Caco-2 (cell line): ENCODE data around the gene SRBD1. TPM values are rescaled to one million over a fixed set of nuclear protein-coding genes. Genes with fewer than 3 reads are reported as not detected.

Source experiments
- BruUV-seq: library from RNA; stranded (reverse); fragments of 400-500 nt; replicated peaks from 2 replicates; lab custom pipeline; 2021; lab: Mats Ljungman, UMichigan
- CTCF ChIA-PET: fragments of 300-600 bp; sonication (Branson Sonifier 250); formaldehyde crosslinking; loops from one replicate; lab custom pipeline; 2022; ENCODE audit warnings: antibody characterized with exemption; lab: Charles Lee
- POLR2A ChIA-PET: fragments of 300-600 bp; sonication (Branson Sonifier 250); formaldehyde crosslinking; loops from one replicate; lab custom pipeline; 2022; ENCODE audit warnings: antibody characterized with exemption; lab: Charles Lee
- DNase-seq, 2 experiments: peaks; one replicate each; pipeline versions ENCODE4 v3.0.0 to v3.0.0-alpha.2; 2020 to 2022
- H3K27me3 ChIP-seq: replicated peaks from 2 replicates; pipeline ENCODE4 v1.6.0; 2011; ENCODE audit warnings: low read length; ENCODE audit not compliant: control insufficient read depth, insufficient read depth
- H3K36me3 ChIP-seq: 2 replicates; pipeline ENCODE4 v1.5.1; 2011; ENCODE audit warnings: low read length; ENCODE audit not compliant: control insufficient read depth, insufficient read depth
- H3K4me1 ChIP-seq: fragments of 250-450 bp; sonication (Bioruptor Pico); 2 replicates; pipeline ENCODE4 v1.5.1; 2020; ENCODE audit warnings: mild to moderate bottlenecking
- H3K4me3 ChIP-seq: 2 replicates; pipeline ENCODE4 v1.5.1; 2011; ENCODE audit warnings: low read depth, mild to moderate bottlenecking, control low read depth, low read length
- H3K9me3 ChIP-seq: fragments of 250-450 bp; sonication (Bioruptor Pico); 2 replicates; pipeline ENCODE4 v1.5.1; 2020; ENCODE audit warnings: mild to moderate bottlenecking, moderate library complexity
- H3K27ac Mint-ChIP-seq: one replicate; pipeline ENCODE4 v1.8.0; 2022; ENCODE audit warnings: mixed read lengths; ENCODE audit not compliant: unreplicated experiment
- H3K27me3 Mint-ChIP-seq: one replicate; pipeline ENCODE4 v1.8.0; 2022; ENCODE audit warnings: mixed read lengths; ENCODE audit not compliant: insufficient read depth, unreplicated experiment
- H3K36me3 Mint-ChIP-seq: one replicate; pipeline ENCODE4 v1.8.0; 2022; ENCODE audit warnings: mild to moderate bottlenecking, mixed read lengths; ENCODE audit not compliant: insufficient read depth, unreplicated experiment
- H3K4me1 Mint-ChIP-seq: one replicate; pipeline ENCODE4 v1.8.0; 2022; ENCODE audit warnings: low read depth, mixed read lengths; ENCODE audit not compliant: unreplicated experiment
- H3K4me3 Mint-ChIP-seq: one replicate; pipeline ENCODE4 v1.8.0; 2022; ENCODE audit warnings: mild to moderate bottlenecking, moderate library complexity, mixed read lengths; ENCODE audit not compliant: unreplicated experiment
- H3K9me3 Mint-ChIP-seq: one replicate; pipeline ENCODE4 v1.8.0; 2022; ENCODE audit warnings: mixed read lengths; ENCODE audit not compliant: unreplicated experiment
- intact Hi-C: fragments of 100-400 bp; cut with micrococcal nuclease; formaldehyde crosslinking; loops from one replicate; pipeline ENCODE4 v1.10.0; 2022; ENCODE audit not compliant: unreplicated experiment
- total RNA-seq: library from RNA; stranded (reverse); gene quantifications from 2 replicates; pipeline ENCODE4 v1.2.3, GENCODE V29; 2022
- TF ChIP-seq, protein P1 (sequence below), 2 experiments: fragments of 200-600 bp in 1 of 2; IDR thresholded peaks; 1 replicate in 1 of 2; 2 replicates in 1 of 2; pipeline versions ENCODE4 v1.5.1 to v1.8.0; 2011 to 2022; ENCODE audit warnings: antibody characterized with exemption in 1 of 2, control low read depth in 1 of 2, inconsistent platforms in 1 of 2, low read depth in 1 of 2, low read length in 1 of 2, mild to moderate bottlenecking in 1 of 2, moderate library complexity in 1 of 2; ENCODE audit not compliant: insufficient read depth in 1 of 2, severe bottlenecking in 1 of 2, unreplicated experiment in 1 of 2

SRBD1 gene
- total RNA-seq, 1 experiment from 2014 or later = 15.8 TPM

DNA sequence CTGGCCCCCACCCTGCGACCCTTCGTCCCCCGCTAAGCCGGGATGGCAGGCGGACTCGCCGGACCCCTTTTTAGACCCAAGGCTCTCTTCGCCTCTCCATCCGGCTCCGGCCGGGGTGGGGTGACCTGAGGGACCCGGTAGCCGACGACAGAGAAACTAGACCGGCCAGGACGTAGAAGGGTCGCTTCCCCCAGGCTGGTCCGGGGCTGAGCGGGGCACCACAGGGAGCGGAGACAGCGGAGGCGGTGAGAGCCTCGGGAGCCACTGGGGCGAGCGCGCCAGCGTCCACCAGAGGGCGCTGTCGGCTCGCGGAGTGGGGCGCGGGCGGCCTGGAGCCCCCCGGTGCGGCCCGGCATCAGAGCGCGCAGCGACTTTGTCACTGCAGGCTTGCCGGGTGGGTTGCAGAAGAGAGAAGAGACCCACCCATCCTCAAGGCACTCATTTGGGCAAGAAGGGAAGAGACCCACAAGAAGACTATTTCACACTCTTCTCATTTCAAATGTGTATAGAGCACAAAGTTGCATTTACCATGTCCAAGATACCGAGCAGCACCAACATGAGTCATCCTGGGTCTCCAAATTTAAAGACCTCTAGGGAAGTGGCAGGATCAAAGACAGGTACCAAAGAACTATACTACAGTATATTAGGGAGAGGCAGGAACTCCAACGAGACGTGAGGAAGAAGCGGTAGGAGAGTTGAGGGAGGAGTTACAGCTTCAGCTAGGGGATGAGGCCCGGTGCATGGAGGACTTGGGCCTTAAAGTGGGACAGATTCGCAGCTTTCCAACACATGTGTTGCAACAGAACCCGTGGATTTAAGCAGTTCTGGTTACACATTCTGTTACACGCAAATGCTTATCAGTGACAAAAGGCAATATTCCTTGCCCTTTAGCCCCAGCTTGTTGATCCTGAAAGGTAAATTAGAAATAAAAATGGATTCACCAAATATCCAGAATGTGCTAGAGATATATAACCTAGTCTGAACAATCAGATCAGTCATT lies 32.8 kb upstream of the SRBD1 start:
- Mint-ChIP-seq H3K36me3 (no peaks in the 10 kb centered on the region), H3K9me3 (no peaks in the 10 kb centered on the region), H3K4me1 (peaks cover 10% of the 10 kb centered on the region), H3K27ac (no peak overlapping the region), H3K27me3 (peaks cover 10% of the 10 kb centered on the region), H3K4me3 (peak overlapping the region; percentile 67)
- H3K27me3 ChIP-seq = no peaks in the 10 kb centered on the region
- H3K4me3 ChIP-seq = peak overlapping the region; percentile 31
- POLR2A ChIA-PET = no interaction called here
- no peaks in the 10 kb centered on the region for H3K9me3 ChIP-seq
- no peaks in the 10 kb centered on the region for H3K4me1 ChIP-seq
- TF ChIP-seq, protein P1, sequence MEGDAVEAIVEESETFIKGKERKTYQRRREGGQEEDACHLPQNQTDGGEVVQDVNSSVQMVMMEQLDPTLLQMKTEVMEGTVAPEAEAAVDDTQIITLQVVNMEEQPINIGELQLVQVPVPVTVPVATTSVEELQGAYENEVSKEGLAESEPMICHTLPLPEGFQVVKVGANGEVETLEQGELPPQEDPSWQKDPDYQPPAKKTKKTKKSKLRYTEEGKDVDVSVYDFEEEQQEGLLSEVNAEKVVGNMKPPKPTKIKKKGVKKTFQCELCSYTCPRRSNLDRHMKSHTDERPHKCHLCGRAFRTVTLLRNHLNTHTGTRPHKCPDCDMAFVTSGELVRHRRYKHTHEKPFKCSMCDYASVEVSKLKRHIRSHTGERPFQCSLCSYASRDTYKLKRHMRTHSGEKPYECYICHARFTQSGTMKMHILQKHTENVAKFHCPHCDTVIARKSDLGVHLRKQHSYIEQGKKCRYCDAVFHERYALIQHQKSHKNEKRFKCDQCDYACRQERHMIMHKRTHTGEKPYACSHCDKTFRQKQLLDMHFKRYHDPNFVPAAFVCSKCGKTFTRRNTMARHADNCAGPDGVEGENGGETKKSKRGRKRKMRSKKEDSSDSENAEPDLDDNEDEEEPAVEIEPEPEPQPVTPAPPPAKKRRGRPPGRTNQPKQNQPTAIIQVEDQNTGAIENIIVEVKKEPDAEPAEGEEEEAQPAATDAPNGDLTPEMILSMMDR (IDR thresholded peaks at IDR 0.05; ENCODE audit: insufficient read depth in 1 of 2, low read depth in 1 of 2, low read length in 1 of 2, severe bottlenecking in 1 of 2, unreplicated experiment in 1 of 2) = peak; percentile 69 to 96
- H3K36me3 ChIP-seq = no peaks in the 10 kb centered on the region
- CTCF ChIA-PET = interaction anchor here (0.8 to 1.9 kb wide), 6 partner anchors 33 to 135 kb away, joined by 3 to 7 read pairs (median 4); partner anchors contain the start of gene SRBD1
- no TSS peak for BruUV-seq
- DNase-seq = peak; percentile 55 to 84
- intact Hi-C loops = loop anchor here (1.0 to 5.0 kb wide), 6 partner anchors 57 to 348 kb away; no protein-coding TSS in a partner anchor

GRCh38 chr2:45643095-45643494 lies 32.0 kb upstream of the SRBD1 start:
- Histone ChIP-seq H3K27me3 (no peaks in the 10 kb centered on the region), H3K36me3 (no peaks in the 10 kb centered on the region), H3K9me3 (no peaks in the 10 kb centered on the region), H3K4me1 (no peaks in the 10 kb centered on the region), H3K4me3 (peak overlapping the region; percentile 31)
- BruUV-seq = no TSS peak
- Mint-ChIP-seq H3K9me3 (no peaks in the 10 kb centered on the region), H3K27ac (no peak overlapping the region), H3K4me1 (peaks cover 5% of the 10 kb centered on the region), H3K4me3 (peak overlapping the region; percentile 67), H3K27me3 (peaks cover 10% of the 10 kb centered on the region), H3K36me3 (no peaks in the 10 kb centered on the region)
- POLR2A ChIA-PET = no interaction called here
- intact Hi-C loops = loop anchor here (1.0 to 5.0 kb wide), 6 partner anchors 58 to 349 kb away; no protein-coding TSS in a partner anchor
- TF ChIP-seq, protein P1 (IDR thresholded peaks at IDR 0.05; ENCODE audit: insufficient read depth in 1 of 2, low read depth in 1 of 2, low read length in 1 of 2, severe bottlenecking in 1 of 2, unreplicated experiment in 1 of 2) = no peak
- CTCF ChIA-PET = interaction anchor here (0.7 to 1.9 kb wide), 4 partner anchors 32 to 136 kb away, joined by 3 to 7 read pairs (median 4); partner anchors contain the start of gene SRBD1
- peak; percentile 12 to 37 for DNase-seq

DNA sequence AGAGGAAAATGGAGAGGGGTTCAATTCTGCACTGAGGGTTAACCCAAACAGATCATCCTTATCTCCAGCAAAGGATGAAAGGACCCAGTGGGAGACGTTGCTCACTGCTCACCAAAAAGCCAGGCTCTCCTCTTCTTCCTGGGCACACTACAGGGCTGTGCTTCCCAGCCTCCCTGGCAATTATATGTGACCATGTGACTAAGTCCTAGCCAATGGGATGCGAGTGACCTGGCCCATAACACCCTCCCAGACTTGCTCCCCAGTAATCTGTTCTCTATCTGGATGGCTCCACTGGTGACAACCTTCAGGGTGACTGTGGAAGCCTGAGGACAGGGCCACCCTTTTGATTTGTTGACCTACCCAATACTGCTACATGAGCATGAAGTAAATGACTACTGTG lies 29.5 kb upstream of the SRBD1 start:
- no peak overlapping the region for H3K4me3 ChIP-seq
- DNase-seq = no peak
- ChIA-PET POLR2A (no interaction called here), CTCF (no interaction called here)
- H3K4me1 ChIP-seq = no peaks in the 10 kb centered on the region
- Mint-ChIP-seq H3K36me3 (no peaks in the 10 kb centered on the region), H3K9me3 (no peaks in the 10 kb centered on the region), H3K27ac (no peak overlapping the region), H3K4me3 (no peak overlapping the region), H3K4me1 (no peaks in the 10 kb centered on the region), H3K27me3 (peaks cover 10% of the 10 kb centered on the region)
- TF ChIP-seq, protein P1 (IDR thresholded peaks at IDR 0.05; ENCODE audit: insufficient read depth in 1 of 2, low read depth in 1 of 2, low read length in 1 of 2, severe bottlenecking in 1 of 2, unreplicated experiment in 1 of 2) = no peak
- no peaks in the 10 kb centered on the region for H3K9me3 ChIP-seq
- intact Hi-C loops = loop anchor here (5.0 kb wide), 1 partner anchor 352 kb away; no protein-coding TSS in a partner anchor
- no peaks in the 10 kb centered on the region for H3K27me3 ChIP-seq
- BruUV-seq = no TSS peak
- H3K36me3 ChIP-seq = no peaks in the 10 kb centered on the region
